Measurements from ENCODE around the gene TMEM183A. TPM values are rescaled to one million over a fixed set of nuclear protein-coding genes. Genes with fewer than 3 reads are reported as not detected.

Gene TMEM183A
- total RNA-seq, 1 donor from 2014 or later = 81.9 TPM

DNA sequence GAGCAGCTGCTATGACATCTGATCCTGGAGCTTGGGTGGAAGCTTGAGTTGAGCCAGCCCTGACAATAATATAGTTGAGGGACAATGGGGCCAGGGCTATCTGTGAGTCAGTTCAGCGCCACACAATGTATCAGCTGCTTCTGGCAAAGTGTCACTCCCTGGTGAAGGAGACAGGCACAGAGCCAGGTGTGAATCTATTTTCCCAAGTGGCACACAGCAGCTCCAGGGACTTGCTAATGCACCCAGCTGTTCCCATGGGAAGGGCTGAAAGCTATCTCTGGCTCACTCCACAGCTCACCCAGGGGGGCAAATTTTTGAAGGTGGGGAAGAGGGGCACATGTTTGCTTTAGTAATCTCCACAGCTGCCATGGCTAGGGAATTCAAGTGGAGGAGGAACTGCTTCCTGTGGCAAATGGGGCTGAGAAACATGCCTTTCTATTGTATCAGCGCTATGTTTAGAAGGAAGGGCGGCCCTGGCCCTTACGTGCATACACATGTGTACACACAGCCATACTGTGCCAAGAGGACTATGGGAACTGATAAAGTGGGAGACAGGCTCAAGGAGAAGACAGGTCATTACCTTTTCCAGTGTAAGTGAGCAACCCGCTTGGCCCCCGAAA, 42.3 kb upstream of the TMEM183A start:
- DNase-seq (ENCODE audit: low read depth) = no peak
- TF ChIP-seq, protein P1, sequence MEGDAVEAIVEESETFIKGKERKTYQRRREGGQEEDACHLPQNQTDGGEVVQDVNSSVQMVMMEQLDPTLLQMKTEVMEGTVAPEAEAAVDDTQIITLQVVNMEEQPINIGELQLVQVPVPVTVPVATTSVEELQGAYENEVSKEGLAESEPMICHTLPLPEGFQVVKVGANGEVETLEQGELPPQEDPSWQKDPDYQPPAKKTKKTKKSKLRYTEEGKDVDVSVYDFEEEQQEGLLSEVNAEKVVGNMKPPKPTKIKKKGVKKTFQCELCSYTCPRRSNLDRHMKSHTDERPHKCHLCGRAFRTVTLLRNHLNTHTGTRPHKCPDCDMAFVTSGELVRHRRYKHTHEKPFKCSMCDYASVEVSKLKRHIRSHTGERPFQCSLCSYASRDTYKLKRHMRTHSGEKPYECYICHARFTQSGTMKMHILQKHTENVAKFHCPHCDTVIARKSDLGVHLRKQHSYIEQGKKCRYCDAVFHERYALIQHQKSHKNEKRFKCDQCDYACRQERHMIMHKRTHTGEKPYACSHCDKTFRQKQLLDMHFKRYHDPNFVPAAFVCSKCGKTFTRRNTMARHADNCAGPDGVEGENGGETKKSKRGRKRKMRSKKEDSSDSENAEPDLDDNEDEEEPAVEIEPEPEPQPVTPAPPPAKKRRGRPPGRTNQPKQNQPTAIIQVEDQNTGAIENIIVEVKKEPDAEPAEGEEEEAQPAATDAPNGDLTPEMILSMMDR (IDR thresholded peaks at IDR 0.05; ENCODE audit: insufficient read depth, low read length, poor library complexity, severe bottlenecking) = no peak
- H3K36me3 ChIP-seq (ENCODE audit: control insufficient read depth, insufficient read depth, low read length) = no peaks in the 10 kb centered on the region
- no peaks in the 10 kb centered on the region for H3K27me3 ChIP-seq (ENCODE audit: control insufficient read depth, insufficient read depth, low read length)
- no peak overlapping the region for H3K4me3 ChIP-seq (ENCODE audit: low read depth, low read length)

DNA sequence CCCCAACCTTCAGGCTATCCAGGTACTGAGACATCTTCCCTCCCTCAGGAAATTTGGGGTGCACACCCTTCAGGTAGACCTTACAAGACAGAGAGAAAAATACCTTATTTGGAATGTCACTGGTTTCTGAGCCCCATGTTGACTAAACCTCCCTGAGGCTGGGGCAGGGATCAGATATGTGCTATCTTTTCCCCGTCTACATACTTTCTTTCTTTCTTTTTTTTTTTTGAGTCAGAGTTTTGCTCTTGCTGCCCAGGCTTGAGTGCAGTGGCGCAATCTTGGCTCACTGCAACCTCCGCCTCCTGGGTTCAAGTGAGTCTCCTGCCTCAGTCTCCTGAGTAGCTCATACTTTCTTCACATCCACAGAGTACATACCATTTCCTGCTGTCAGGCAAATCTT, 41.8 kb upstream of the TMEM183A start:
- Histone ChIP-seq H3K27me3 (ENCODE audit: control insufficient read depth, insufficient read depth, low read length) (no peaks in the 10 kb centered on the region), H3K4me3 (ENCODE audit: low read depth, low read length) (no peak overlapping the region), H3K36me3 (ENCODE audit: control insufficient read depth, insufficient read depth, low read length) (no peaks in the 10 kb centered on the region)
- no peak for DNase-seq (ENCODE audit: low read depth)
- TF ChIP-seq, protein P1 (IDR thresholded peaks at IDR 0.05; ENCODE audit: insufficient read depth, low read length, poor library complexity, severe bottlenecking) = no peak

DNA sequence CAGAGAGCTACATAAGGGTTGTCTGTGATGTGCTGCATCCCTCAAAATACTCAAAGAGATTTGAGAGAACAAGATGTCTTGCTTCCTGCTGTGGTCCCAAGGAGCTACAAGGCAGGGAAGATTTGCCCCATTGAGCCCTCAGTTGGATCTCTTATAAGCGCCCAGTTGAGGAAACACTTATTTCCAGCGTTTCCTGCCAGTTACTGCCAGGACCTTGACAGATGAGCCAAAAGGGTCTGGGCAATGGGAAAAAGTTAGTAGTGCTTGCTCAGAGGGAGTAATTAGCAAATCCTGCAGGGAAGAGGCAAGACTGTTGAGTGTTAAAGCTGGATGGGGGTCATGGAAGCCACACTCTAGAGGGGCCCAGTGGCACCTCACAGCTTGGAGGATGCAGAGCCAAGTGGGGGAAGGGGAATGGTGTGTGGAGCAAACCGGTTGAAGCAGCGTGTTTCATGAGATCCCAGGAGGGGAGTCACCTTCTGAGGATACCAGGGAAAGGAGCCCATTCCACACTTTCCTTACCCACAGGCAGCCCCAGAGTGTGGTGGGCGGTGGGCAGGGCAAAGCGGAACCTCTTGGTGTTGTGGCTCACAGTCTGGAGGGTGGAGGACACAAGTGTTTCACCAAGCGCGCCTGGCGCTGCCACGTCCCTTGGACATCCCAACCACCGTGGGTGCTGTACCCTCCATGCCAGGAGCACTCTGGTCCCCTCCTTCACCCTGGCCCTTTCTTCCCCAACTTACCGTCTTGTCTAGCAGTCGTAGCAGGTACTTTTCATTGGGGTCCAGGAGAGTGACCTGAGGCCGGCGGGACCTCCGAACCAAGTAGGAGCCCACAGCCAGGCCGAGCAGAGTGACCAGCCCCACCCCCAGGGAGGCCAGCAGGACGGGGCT, 40.9 kb upstream of the TMEM183A start:
- Histone ChIP-seq H3K27me3 (ENCODE audit: control insufficient read depth, insufficient read depth, low read length) (no peaks in the 10 kb centered on the region), H3K4me3 (ENCODE audit: low read depth, low read length) (peak overlapping the region; percentile 95), H3K36me3 (ENCODE audit: control insufficient read depth, insufficient read depth, low read length) (no peaks in the 10 kb centered on the region)
- TF ChIP-seq, protein P1 (IDR thresholded peaks at IDR 0.05; ENCODE audit: insufficient read depth, low read length, poor library complexity, severe bottlenecking) = no peak
- DNase-seq (ENCODE audit: low read depth) = no peak

DNA sequence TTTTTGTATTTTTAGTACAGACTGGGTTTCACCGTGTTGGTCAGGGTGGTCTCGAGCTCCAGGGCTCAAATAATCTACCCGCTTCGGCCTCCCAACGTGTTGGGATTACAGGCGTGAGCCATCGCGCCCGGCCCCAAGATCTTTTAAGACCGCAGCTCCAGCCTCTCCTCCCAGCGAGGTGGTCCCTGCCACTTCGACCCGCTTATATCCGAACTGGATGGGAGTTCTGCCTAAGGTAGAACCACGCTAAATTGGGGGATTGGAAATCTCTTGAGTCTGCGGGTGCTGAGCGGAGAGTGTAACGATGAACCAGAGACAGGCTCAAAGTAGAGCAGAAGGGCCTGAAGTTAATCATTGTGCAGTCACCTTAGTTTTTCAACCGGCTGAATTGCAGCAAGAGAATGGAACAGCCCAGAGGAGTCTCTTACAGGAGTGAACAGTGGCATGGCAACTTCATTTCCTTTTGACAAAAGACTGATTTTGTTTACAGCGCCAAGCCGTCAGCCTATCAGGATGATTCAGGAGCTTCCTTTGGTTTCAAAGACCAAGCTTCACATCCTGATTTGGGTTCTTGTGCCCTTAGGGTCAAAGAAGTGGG, 39.4 kb upstream of the TMEM183A start:
- TF ChIP-seq, protein P1 (IDR thresholded peaks at IDR 0.05; ENCODE audit: insufficient read depth, low read length, poor library complexity, severe bottlenecking) = no peak
- H3K4me3 ChIP-seq (ENCODE audit: low read depth, low read length) = peak overlapping the region; percentile 95
- H3K27me3 ChIP-seq (ENCODE audit: control insufficient read depth, insufficient read depth, low read length) = no peaks in the 10 kb centered on the region
- no peaks in the 10 kb centered on the region for H3K36me3 ChIP-seq (ENCODE audit: control insufficient read depth, insufficient read depth, low read length)
- DNase-seq (ENCODE audit: low read depth) = peak; percentile 5

DNA sequence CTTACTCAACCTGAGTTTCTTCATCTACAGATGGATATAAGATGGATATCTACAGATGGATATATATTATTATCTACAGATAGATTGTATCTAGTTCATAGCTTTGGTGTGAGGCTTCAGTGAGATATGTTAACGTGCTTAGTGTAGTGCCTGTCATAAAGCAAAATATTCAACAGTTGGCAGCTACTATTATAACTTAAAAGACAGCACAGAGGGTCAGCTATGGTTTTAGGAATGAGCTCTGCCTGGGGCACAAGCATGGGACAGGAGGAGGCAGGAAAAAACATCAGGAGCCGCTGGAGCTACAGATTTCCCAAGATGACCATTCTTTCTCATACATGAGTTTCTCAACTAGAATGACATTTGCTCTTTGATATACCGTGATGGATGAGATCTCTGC, 38.8 kb upstream of the TMEM183A start:
- TF ChIP-seq, protein P1 (IDR thresholded peaks at IDR 0.05; ENCODE audit: insufficient read depth, low read length, poor library complexity, severe bottlenecking) = no peak
- Histone ChIP-seq H3K27me3 (ENCODE audit: control insufficient read depth, insufficient read depth, low read length) (no peaks in the 10 kb centered on the region), H3K36me3 (ENCODE audit: control insufficient read depth, insufficient read depth, low read length) (no peaks in the 10 kb centered on the region), H3K4me3 (ENCODE audit: low read depth, low read length) (no peak overlapping the region)
- no peak for DNase-seq (ENCODE audit: low read depth)

All from kidney epithelial cell (primary cell).